ENCODE data around the gene RBP2.

- TF ChIP-seq CTCF (IDR thresholded peaks at IDR 0.05) (no peak), POLR2A (IDR thresholded peaks at IDR 0.05) (no peak), POLR2AphosphoS5 (IDR thresholded peaks at IDR 0.05) (no peak), EP300 (IDR thresholded peaks at IDR 0.05; ENCODE audit: low read depth) (no peak)
Observed at GRCh38 chr3:139505829-139506386, 29.6 kb upstream of the RBP2 start.
